K562 (cell line): ENCODE data around the gene NUAK1. TPM values are rescaled to one million over a fixed set of nuclear protein-coding genes. Genes with fewer than 3 reads are reported as not detected.

Experiments used
- ATAC-seq: fragments of 200-7000 bp; cut with Tn5 transposase; 3 replicates; pipeline ENCODE4 v1.9.1; 2020; ENCODE audit warnings: moderate library complexity
- BruUV-seq: library from RNA; stranded (reverse); fragments of 400-500 nt; replicated peaks from 2 replicates; lab custom pipeline; 2021; lab: Mats Ljungman, UMichigan
- CTCF ChIA-PET: fragments of 300-600 bp; formaldehyde crosslinking; extraction: SDS; loops from one replicate; lab custom pipeline; 2021; ENCODE audit warnings: low intra/inter-chr PET ratio; lab: Yijun Ruan, JAX
- POLR2A ChIA-PET: fragments of 300-600, 350-650 bp; sonication (Branson Sonifier 250); formaldehyde crosslinking; extraction: SDS; loops from one replicate; lab custom pipeline; 2021; ENCODE audit warnings: antibody characterized with exemption, inconsistent platforms; lab: Yijun Ruan, JAX
- DNase-seq, 4 experiments: peaks; one replicate each; pipeline versions ENCODE4 v3.0.0 to v3.0.0-alpha.2; 2011 to 2018; ENCODE audit warnings: low spot score in 3 of 4, mixed read lengths in 3 of 4; ENCODE audit errors: extremely low read depth in 1 of 4
- FAIRE-seq: peaks from 2 replicates; lab custom pipeline; 2011; peaks lifted over from hg19 to GRCh38; lab: Jason Lieb, UNC
- H2AFZ ChIP-seq: 2 replicates; pipeline ENCODE4 v1.6.0; 2011; ENCODE audit warnings: low read depth, low read length, control low read depth, inconsistent platforms
- H3K27ac ChIP-seq: fragments of 200-600 bp; 3 replicates; pipeline ENCODE4 v1.8.0; 2011; ENCODE audit warnings: low read depth, mild to moderate bottlenecking, control low read depth, inconsistent platforms, low read length, moderate library complexity, mixed read lengths; ENCODE audit errors: extremely low read depth
- H3K27me3 ChIP-seq, 2 experiments: fragments of 300-600 bp in 1 of 2; 2 replicates in 1 of 2; 3 replicates in 1 of 2; pipeline versions ENCODE4 v1.6.0 to v1.8.0; 2011; ENCODE audit warnings: inconsistent platforms in 2 of 2, low read length in 2 of 2, mild to moderate bottlenecking in 1 of 2, mixed read lengths in 1 of 2, moderate library complexity in 1 of 2; ENCODE audit not compliant: control insufficient read depth in 2 of 2, insufficient read depth in 2 of 2
- H3K36me3 ChIP-seq: fragments of 300-600 bp; 3 replicates; pipeline ENCODE4 v1.8.0; 2011; ENCODE audit warnings: mild to moderate bottlenecking, low read length, inconsistent platforms; ENCODE audit not compliant: control insufficient read depth, insufficient read depth
- H3K4me1 ChIP-seq, 2 experiments: fragments of 200-600 bp in 1 of 2; replicated peaks in 1 of 2; 2 replicates in 1 of 2; 3 replicates in 1 of 2; pipeline versions ENCODE4 v1.5.1 to v1.8.0; 2011; ENCODE audit warnings: inconsistent platforms in 2 of 2, low read length in 2 of 2, mild to moderate bottlenecking in 1 of 2, mixed read lengths in 1 of 2, moderate library complexity in 1 of 2; ENCODE audit not compliant: control insufficient read depth in 2 of 2, insufficient read depth in 2 of 2
- H3K4me2 ChIP-seq: 2 replicates; pipeline ENCODE4 v1.6.1; 2011; ENCODE audit warnings: low read length, control low read depth, inconsistent platforms, mixed read lengths; ENCODE audit not compliant: insufficient read depth
- H3K4me3 ChIP-seq: fragments of 200-600 bp; sonication (generic), shearing (Covaris generic); 2 replicates; pipeline ENCODE4 v1.5.1; 2016; ENCODE audit warnings: control low read depth, inconsistent platforms
- H3K79me2 ChIP-seq: fragments of 200-600 bp; 3 replicates; pipeline ENCODE4 v1.8.0; 2011; ENCODE audit warnings: low read length, inconsistent platforms; ENCODE audit not compliant: control insufficient read depth, insufficient read depth
- H3K9ac ChIP-seq, 2 experiments: 2 replicates each; pipeline versions ENCODE4 v1.6.0 to v1.6.1; 2011; ENCODE audit warnings: low read depth in 2 of 2, low read length in 2 of 2, control low read depth in 1 of 2, inconsistent platforms in 1 of 2, mild to moderate bottlenecking in 1 of 2, mixed read lengths in 1 of 2; ENCODE audit not compliant: insufficient read depth in 1 of 2
- H3K9me1 ChIP-seq: one replicate; pipeline ENCODE4 v1.6.0; 2011; ENCODE audit warnings: inconsistent platforms, mild to moderate bottlenecking, low read length, moderate library complexity; ENCODE audit not compliant: control insufficient read depth, insufficient read depth
- H3K9me3 ChIP-seq: replicated peaks from 2 replicates; pipeline ENCODE4 v1.5.1; 2011; ENCODE audit warnings: low read depth, low read length, inconsistent platforms; ENCODE audit not compliant: control insufficient read depth, insufficient read depth
- H4K20me1 ChIP-seq: replicated peaks from 2 replicates; pipeline ENCODE4 v1.6.1; 2011; ENCODE audit warnings: low read length, inconsistent platforms, mixed read lengths; ENCODE audit not compliant: control insufficient read depth, insufficient read depth
- C11orf30 ChIP-seq: fragments of 450-650 bp; IDR thresholded peaks from 2 replicates; pipeline ENCODE4 v1.6.1; 2016; ENCODE audit warnings: low read depth, mild to moderate bottlenecking
- CREB3L1 ChIP-seq: fragments of 450-650 bp; IDR thresholded peaks from 2 replicates; pipeline ENCODE4 v1.6.1; 2014; ENCODE audit warnings: low read depth, mild to moderate bottlenecking, moderate library complexity, borderline replicate concordance
- HDAC8 ChIP-seq: fragments of 450-650 bp; IDR thresholded peaks from 2 replicates; pipeline ENCODE4 v1.6.1; 2016; ENCODE audit warnings: mild to moderate bottlenecking, missing genetic modification characterization, moderate library complexity, missing compliant biosample characterization
- IFI16 ChIP-seq: fragments of 250-450 bp; sonication (Bioruptor Pico); IDR thresholded peaks from 2 replicates; pipeline ENCODE4 v2.1.2; 2022; ENCODE audit warnings: mild to moderate bottlenecking, inconsistent platforms
- MAFG ChIP-seq: fragments of 450-650 bp; conservative IDR thresholded peaks from 2 replicates; pipeline ENCODE4 v1.6.1; 2016; ENCODE audit warnings: missing genetic modification characterization, missing compliant biosample characterization
- MTA2 ChIP-seq: fragments of 450-650 bp; IDR thresholded peaks from 2 replicates; pipeline ENCODE4 v1.6.1; 2016; ENCODE audit warnings: low read depth
- PRPF4 ChIP-seq: fragments of 200-400 bp; formaldehyde crosslinking; IDR thresholded peaks from one replicate; pipeline ENCODE4 v1.6.1; 2017; ENCODE audit warnings: low read length, low read depth, mild to moderate bottlenecking; ENCODE audit not compliant: insufficient read depth, poor library complexity, severe bottlenecking
- RBM34 ChIP-seq: fragments of 200-400 bp; formaldehyde crosslinking; IDR thresholded peaks from 2 replicates; pipeline ENCODE4 v1.6.1; 2018; ENCODE audit warnings: low read length, borderline replicate concordance; ENCODE audit not compliant: insufficient read depth
- SMAD3 ChIP-seq: fragments of 450-650 bp; formaldehyde crosslinking; conservative IDR thresholded peaks from 2 replicates; pipeline ENCODE4 v1.4.0; 2020; ENCODE audit warnings: mild to moderate bottlenecking
- SMARCC2 ChIP-seq: fragments of 450-650 bp; IDR thresholded peaks from 2 replicates; pipeline ENCODE4 v1.6.1; 2017; ENCODE audit warnings: antibody characterized with exemption, moderate library complexity, mild to moderate bottlenecking, low read depth
- ZBTB8A ChIP-seq: fragments of 450-650 bp; IDR thresholded peaks from 2 replicates; pipeline ENCODE4 v1.6.1; 2018; ENCODE audit warnings: mild to moderate bottlenecking, moderate library complexity; ENCODE audit not compliant: partially characterized antibody
- ZNF512 ChIP-seq: IDR thresholded peaks from 2 replicates; pipeline ENCODE4 v1.6.1; 2016; ENCODE audit warnings: missing genetic modification characterization, missing compliant biosample characterization
- ZNF696 ChIP-seq: fragments of 250-450 bp; sonication (Bioruptor Pico); conservative IDR thresholded peaks from 2 replicates; pipeline ENCODE4 v1.4.0; 2020; ENCODE audit warnings: mild to moderate bottlenecking, moderate library complexity
- ZSCAN32 ChIP-seq: fragments of 450-650 bp; formaldehyde crosslinking; IDR thresholded peaks from 2 replicates; pipeline ENCODE4 v1.4.0; 2020; ENCODE audit warnings: mild to moderate bottlenecking, moderate library complexity
- WGBS: fragments of 100-300 bp; shearing (Covaris generic); methylation state at CpG from one replicate; pipeline ENCODE4 v1.1.6; 2016; ENCODE audit warnings: low coverage, mixed read lengths; ENCODE audit not compliant: insufficient coverage; ENCODE audit errors: missing lambda C conversion rate; 5-methylcytosine and 5-hydroxymethylcytosine counted together
- in situ Hi-C: fragments of 300-500 bp; cut with MboI; formaldehyde crosslinking; loops from 4 replicates; pipeline ENCODE4 v1.15.0; 2018; ENCODE audit warnings: inconsistent platforms, mixed read lengths
- intact Hi-C: fragments of 100-400 bp; cut with micrococcal nuclease; formaldehyde crosslinking; loops from 2 replicates; pipeline ENCODE4 v1.14.2; 2022
- polyA plus RNA-seq, 8 experiments: library from polyadenylated mRNA; depleted of rRNA in 4 of 8; stranded (reverse) in 5 of 8; unstranded in 3 of 8; fragments of >200 nt; fragmentation: Nextera tagmentation in 2 of 8; fragmentation: Illumina TruSeq in 1 of 8; extraction: Ambion mirVana in 2 of 8; extraction: Trizol in 1 of 8; gene quantifications; 2 replicates each; pipeline versions ENCODE4 v1.2.1 to v1.2.3, GENCODE V29; 2011 to 2014; ENCODE audit warnings: inconsistent platforms in 1 of 8, missing spikeins in 1 of 8
- total RNA-seq, 7 experiments: library from RNA; depleted of rRNA in 6 of 7; stranded (reverse); fragments of >200 nt in 6 of 7; fragmentation: Illumina TruSeq in 2 of 7; extraction: Trizol in 2 of 7; gene quantifications; 2 replicates each; pipeline versions ENCODE4 v1.2.1 to v1.2.3, GENCODE V29; 2011 to 2021; ENCODE audit warnings: low replicate concordance in 1 of 7

Gene NUAK1
- total and polyA plus RNA-seq, 9 of the 15 experiments (the other 6 are each of a cell fraction or from before 2014, with no cell fraction given): 0.02 TPM; not detected in 8

- no TSS peak for BruUV-seq
- Histone ChIP-seq H3K27me3 (peaks cover 5% of the 10 kb centered on the region in 2 experiments; a peak in 3 of 5 replicates), H3K9ac (no peak overlapping the region), H3K4me3 (no peak overlapping the region), H3K36me3 (no peaks in the 10 kb centered on the region), H3K4me2 (no peak overlapping the region), H3K27ac (no peak overlapping the region), H3K4me1 (no peaks in the 10 kb centered on the region), H4K20me1 (no peaks in the 10 kb centered on the region), H3K9me1 (no peaks in the 10 kb centered on the region), H3K79me2 (no peaks in the 10 kb centered on the region), H3K9me3 (no peaks in the 10 kb centered on the region), H2AFZ (no peak overlapping the region)
- CTCF ChIA-PET: no interaction called here
- intact Hi-C loops (no loop called here), in situ Hi-C loops (no loop called here)
- DNase-seq (no peak), FAIRE-seq (no peak), ATAC-seq (no peak)
- POLR2A ChIA-PET: no interaction called here
- 2% methylated on average over 4 of the region's 4 CpGs for WGBS
- TF ChIP-seq MAFG (0 out of 2 replicates have a peak, but pooled peaks have one; percentile 21), C11orf30 (0 out of 2 replicates have a peak, but pooled peaks have one; percentile 20), ZBTB8A (no peak)
Observed at GRCh38 chr12:106170285-106170684, 31.5 kb upstream of the NUAK1 start.

- Histone ChIP-seq H3K79me2 (no peaks in the 10 kb centered on the region), H3K4me2 (no peak overlapping the region), H3K9ac (no peak overlapping the region), H2AFZ (no peak overlapping the region), H3K27me3 (no peaks in the 10 kb centered on the region; a peak in 1 of 5 replicates), H3K9me1 (no peaks in the 10 kb centered on the region), H3K4me3 (no peak overlapping the region), H3K36me3 (no peaks in the 10 kb centered on the region), H3K27ac (no peak overlapping the region), H3K4me1 (no peaks in the 10 kb centered on the region), H4K20me1 (no peaks in the 10 kb centered on the region), H3K9me3 (no peaks in the 10 kb centered on the region)
- POLR2A ChIA-PET: no interaction called here
- CTCF ChIA-PET: no interaction called here
- in situ Hi-C loops: no loop called here
- no TSS peak for BruUV-seq
- FAIRE-seq: no peak
- ATAC-seq: no peak
- DNase-seq: no peak
- WGBS: 0% methylated on average over 2 of the region's 3 CpGs
- intact Hi-C loops: no loop called here
- TF ChIP-seq CREB3L1: no peak
- TF ChIP-seq RBM34: no peak
- TF ChIP-seq ZNF696: no peak
- no peak for TF ChIP-seq SMAD3 (CRISPR knock-in tag)
- TF ChIP-seq ZNF512 (tag): no peak
- TF ChIP-seq MTA2: no peak
- no peak for TF ChIP-seq ZSCAN32
- no peak for TF ChIP-seq PRPF4
- no peak for TF ChIP-seq SMARCC2
- no peak for TF ChIP-seq IFI16 (CRISPR knock-in tag)
- TF ChIP-seq HDAC8 (tag): no peak
Observed at GRCh38 chr12:106163712-106164111, 25.0 kb upstream of the NUAK1 start.
